Stimulated activated naive CD8-positive, alpha-beta T cell treated with anti-CD3 and anti-CD28 coated beads, Interleukin-15, Interleukin-2, amounts not matched to agents 100 ng/mL and 50 ng/mL, for 24 hours (primary cell): ENCODE results near the gene RASGRF1.
A peak's percentile ranks its signal among the peaks of the same experiment; 100 is the strongest.
"Not testable (repeated sequence)": the region's sequence is repeated elsewhere in the genome, so short reads cannot be mapped to it uniquely, and the experiment has no call there.

ENCODE experiments used
- H3K27ac Mint-ChIP-seq: one replicate; pipeline ENCODE4 v1.8.0; 2021; ENCODE audit warnings: mild to moderate bottlenecking, mixed read lengths
- H3K27me3 Mint-ChIP-seq: one replicate; pipeline ENCODE4 v1.8.0; 2021; ENCODE audit warnings: mixed read lengths
- H3K36me3 Mint-ChIP-seq: one replicate; pipeline ENCODE4 v1.8.0; 2021; ENCODE audit warnings: low read depth, mixed read lengths
- H3K4me1 Mint-ChIP-seq: one replicate; pipeline ENCODE4 v1.8.0; 2021; ENCODE audit warnings: low read depth, mixed read lengths
- H3K4me3 Mint-ChIP-seq: one replicate; pipeline ENCODE4 v1.8.0; 2021; ENCODE audit warnings: mild to moderate bottlenecking, mixed read lengths
- H3K9me3 Mint-ChIP-seq: one replicate; pipeline ENCODE4 v1.8.0; 2021; ENCODE audit warnings: mixed read lengths

The RASGRF1 gene

GRCh38 chr15:79027532-79028410, 62.8 kb downstream of the RASGRF1 start:
- peaks cover 15% of the 10 kb centered on the region for H3K9me3 Mint-ChIP-seq
- no peak overlapping the region for H3K27ac Mint-ChIP-seq
- no peaks in the 10 kb centered on the region for H3K4me1 Mint-ChIP-seq
- H3K36me3 Mint-ChIP-seq: no peaks in the 10 kb centered on the region
- H3K27me3 Mint-ChIP-seq: peaks cover 4% of the 10 kb centered on the region
- no peak overlapping the region for H3K4me3 Mint-ChIP-seq

- H3K4me3 Mint-ChIP-seq: no peak overlapping the region
- H3K4me1 Mint-ChIP-seq: no peaks in the 10 kb centered on the region
- H3K36me3 Mint-ChIP-seq: no peaks in the 10 kb centered on the region
- peaks cover 15% of the 10 kb centered on the region for H3K9me3 Mint-ChIP-seq
- no peak overlapping the region for H3K27ac Mint-ChIP-seq
- H3K27me3 Mint-ChIP-seq: peaks cover 4% of the 10 kb centered on the region
Measured at GRCh38 chr15:79025802-79026201, 64.8 kb downstream of the RASGRF1 start.

DNA sequence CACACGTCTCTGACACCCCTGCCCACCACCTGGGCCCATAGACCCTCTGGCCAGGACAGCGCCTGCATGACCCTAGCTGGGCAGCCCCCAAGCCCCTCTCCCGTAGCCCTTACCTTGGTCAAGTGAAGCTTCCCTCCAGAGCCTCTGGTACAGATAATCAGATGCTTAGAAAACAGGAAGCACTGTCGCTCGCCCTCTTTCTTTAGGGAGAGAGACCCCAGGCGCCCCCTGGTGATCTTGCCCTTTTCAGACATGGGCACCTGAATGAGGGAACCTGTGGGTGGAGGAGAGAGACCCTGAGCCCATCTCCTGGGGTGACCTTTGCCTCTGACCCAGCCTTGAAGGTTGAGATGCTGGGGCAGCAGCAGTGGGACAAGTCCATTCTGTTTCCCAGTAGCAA, 65.4 kb downstream of the RASGRF1 start:
- no peak overlapping the region for H3K27ac Mint-ChIP-seq
- peaks cover 4% of the 10 kb centered on the region for H3K27me3 Mint-ChIP-seq
- no peaks in the 10 kb centered on the region for H3K36me3 Mint-ChIP-seq
- H3K4me3 Mint-ChIP-seq: no peak overlapping the region
- no peaks in the 10 kb centered on the region for H3K4me1 Mint-ChIP-seq
- H3K9me3 Mint-ChIP-seq: peaks cover 15% of the 10 kb centered on the region

GRCh38 chr15:79024493-79024892, 66.1 kb downstream of the RASGRF1 start:
- H3K4me1 Mint-ChIP-seq, H3K4me3 Mint-ChIP-seq, H3K27me3 Mint-ChIP-seq, H3K27ac Mint-ChIP-seq, H3K36me3 Mint-ChIP-seq: not testable (repeated sequence)
- peaks cover 15% of the 10 kb centered on the region for H3K9me3 Mint-ChIP-seq

- H3K4me3 Mint-ChIP-seq: no peak overlapping the region
- H3K4me1 Mint-ChIP-seq: no peaks in the 10 kb centered on the region
- H3K9me3 Mint-ChIP-seq: peaks cover 15% of the 10 kb centered on the region
- H3K27me3 Mint-ChIP-seq: peaks cover 4% of the 10 kb centered on the region
- no peaks in the 10 kb centered on the region for H3K36me3 Mint-ChIP-seq
- H3K27ac Mint-ChIP-seq: no peak overlapping the region
Measured at GRCh38 chr15:79023918-79024317, 66.7 kb downstream of the RASGRF1 start.

- Mint-ChIP-seq H3K4me1 (no peaks in the 10 kb centered on the region), H3K9me3 (peaks cover 15% of the 10 kb centered on the region), H3K36me3 (no peaks in the 10 kb centered on the region), H3K27me3 (peaks cover 4% of the 10 kb centered on the region), H3K27ac (no peak overlapping the region), H3K4me3 (no peak overlapping the region)
Measured at GRCh38 chr15:79023546-79023890, 67.1 kb downstream of the RASGRF1 start.

DNA sequence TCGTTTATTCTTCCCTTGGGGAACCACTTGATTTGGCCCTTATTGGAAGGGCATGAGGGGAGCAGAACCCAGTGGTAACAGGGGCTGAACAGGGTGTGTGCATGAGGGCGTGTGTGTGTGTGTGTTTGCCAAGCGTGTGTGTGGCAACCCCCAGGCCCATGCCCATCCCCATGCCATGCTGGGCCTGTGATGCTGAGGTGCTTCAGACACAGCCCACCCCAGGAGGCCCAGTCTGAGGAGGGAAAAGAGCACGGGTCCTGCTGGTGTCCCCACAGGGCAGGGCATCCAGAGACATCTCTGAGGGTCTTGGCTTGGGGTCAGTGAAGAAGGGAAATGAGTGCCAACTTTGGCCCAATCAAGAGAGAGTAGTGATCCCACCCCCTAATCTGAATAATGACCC, 71.6 kb downstream of the RASGRF1 start:
- H3K36me3 Mint-ChIP-seq: no peaks in the 10 kb centered on the region
- H3K4me1 Mint-ChIP-seq: no peaks in the 10 kb centered on the region
- no peaks in the 10 kb centered on the region for H3K27me3 Mint-ChIP-seq
- no peak overlapping the region for H3K4me3 Mint-ChIP-seq
- H3K9me3 Mint-ChIP-seq: peaks cover 3% of the 10 kb centered on the region
- H3K27ac Mint-ChIP-seq: no peak overlapping the region

- no peak overlapping the region for H3K4me3 Mint-ChIP-seq
Measured at GRCh38 chr15:79017953-79018352, 72.6 kb downstream of the RASGRF1 start.

DNA sequence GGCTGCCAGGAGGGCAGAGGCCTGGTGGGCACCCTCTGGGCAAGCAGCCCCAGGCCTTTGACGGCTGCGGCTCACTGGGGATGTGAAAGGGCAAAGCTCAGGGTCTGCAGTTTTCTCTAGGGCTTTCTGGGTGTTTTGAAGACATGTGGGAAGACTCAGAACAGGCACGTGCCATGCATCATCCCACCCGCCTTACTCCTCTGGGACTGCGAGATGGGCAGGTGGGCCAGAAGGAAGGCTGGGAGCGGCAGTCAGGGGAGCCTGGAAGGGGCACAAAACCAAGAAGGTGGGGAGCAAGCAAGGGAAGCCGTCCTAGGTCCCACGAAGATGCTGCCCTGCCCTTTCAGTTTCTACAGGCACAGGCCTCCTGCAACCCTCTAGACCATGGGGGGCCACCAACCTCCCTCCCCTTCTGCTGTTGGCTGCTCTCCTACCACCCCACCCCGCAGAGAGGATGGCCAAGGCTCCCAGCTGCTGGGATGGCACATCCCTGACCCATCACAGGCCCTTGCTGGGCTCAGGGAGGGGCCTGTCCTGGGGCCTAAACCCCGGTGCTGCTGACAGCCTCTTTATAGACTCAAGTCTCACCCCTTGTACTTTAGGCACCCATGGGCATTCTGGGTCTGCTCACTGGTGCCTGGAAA, 73.9 kb downstream of the RASGRF1 start:
- Mint-ChIP-seq H3K27me3 (no peaks in the 10 kb centered on the region), H3K4me1 (no peaks in the 10 kb centered on the region), H3K9me3 (no peaks in the 10 kb centered on the region), H3K36me3 (no peaks in the 10 kb centered on the region), H3K27ac (no peak overlapping the region), H3K4me3 (no peak overlapping the region)

More at GRCh38 chr15:79017953-79018352, 72.6 kb downstream of the RASGRF1 start:
- H3K4me1 Mint-ChIP-seq: no peaks in the 10 kb centered on the region
- H3K27ac Mint-ChIP-seq: no peak overlapping the region
- no peaks in the 10 kb centered on the region for H3K27me3 Mint-ChIP-seq
- no peaks in the 10 kb centered on the region for H3K36me3 Mint-ChIP-seq
- no peaks in the 10 kb centered on the region for H3K9me3 Mint-ChIP-seq

GRCh38 chr15:79015416-79015815, 75.2 kb downstream of the RASGRF1 start:
- Mint-ChIP-seq H3K4me3 (no peak overlapping the region), H3K27me3 (no peaks in the 10 kb centered on the region), H3K27ac (no peak overlapping the region), H3K36me3 (no peaks in the 10 kb centered on the region), H3K9me3 (no peaks in the 10 kb centered on the region), H3K4me1 (no peaks in the 10 kb centered on the region)

DNA sequence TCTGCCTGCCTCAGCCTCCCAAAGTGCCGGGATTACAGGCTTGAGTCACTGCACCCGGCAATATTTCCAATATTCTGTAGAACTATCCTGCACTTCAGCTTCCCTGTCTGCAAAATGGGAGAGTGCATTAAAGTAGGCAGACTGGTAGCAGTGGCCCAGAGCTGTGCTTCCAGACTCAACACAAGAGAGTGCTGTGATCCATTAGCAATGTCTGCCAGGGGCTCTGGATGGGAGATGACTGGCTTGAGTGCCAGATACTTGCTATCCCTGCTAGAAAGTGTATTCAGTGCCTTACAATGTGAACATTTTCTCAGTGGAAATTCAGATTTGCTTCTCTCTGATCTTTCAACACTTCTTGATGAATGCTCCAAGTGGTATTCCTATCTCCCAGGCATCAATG, 80.3 kb downstream of the RASGRF1 start:
- H3K9me3 Mint-ChIP-seq: no peaks in the 10 kb centered on the region
- no peak overlapping the region for H3K4me3 Mint-ChIP-seq
- no peak overlapping the region for H3K27ac Mint-ChIP-seq
- H3K27me3 Mint-ChIP-seq: no peaks in the 10 kb centered on the region
- no peaks in the 10 kb centered on the region for H3K36me3 Mint-ChIP-seq
- no peaks in the 10 kb centered on the region for H3K4me1 Mint-ChIP-seq

- H3K9me3 Mint-ChIP-seq: no peaks in the 10 kb centered on the region
- H3K4me1 Mint-ChIP-seq: peaks cover 9% of the 10 kb centered on the region
- H3K27ac Mint-ChIP-seq: no peak overlapping the region
- no peaks in the 10 kb centered on the region for H3K27me3 Mint-ChIP-seq
- H3K4me3 Mint-ChIP-seq: no peak overlapping the region
- no peaks in the 10 kb centered on the region for H3K36me3 Mint-ChIP-seq
Measured at GRCh38 chr15:79009379-79009778, 81.2 kb downstream of the RASGRF1 start.

DNA sequence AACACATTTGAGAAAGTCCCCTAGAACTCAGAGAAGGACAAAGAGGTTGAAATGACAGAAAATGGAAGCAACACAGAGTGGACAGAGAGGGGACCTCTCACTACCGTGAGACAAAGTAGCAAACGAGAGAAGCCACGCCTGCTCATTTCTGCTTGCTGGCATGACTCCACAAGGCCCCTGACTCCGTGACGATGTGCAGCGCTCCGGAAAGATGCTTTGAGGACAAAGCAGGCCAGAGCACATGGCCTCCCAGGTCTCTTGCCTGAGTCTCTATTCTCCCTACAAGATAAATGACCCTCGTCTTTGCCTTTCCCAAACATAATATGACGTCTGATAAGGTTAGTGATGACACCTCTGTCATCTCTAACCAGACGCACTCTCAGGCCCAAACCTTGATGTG, 81.9 kb downstream of the RASGRF1 start:
- H3K9me3 Mint-ChIP-seq: no peaks in the 10 kb centered on the region
- H3K4me3 Mint-ChIP-seq: no peak overlapping the region
- H3K36me3 Mint-ChIP-seq: no peaks in the 10 kb centered on the region
- no peak overlapping the region for H3K27ac Mint-ChIP-seq
- H3K27me3 Mint-ChIP-seq: no peaks in the 10 kb centered on the region
- H3K4me1 Mint-ChIP-seq: peaks cover 16% of the 10 kb centered on the region

DNA sequence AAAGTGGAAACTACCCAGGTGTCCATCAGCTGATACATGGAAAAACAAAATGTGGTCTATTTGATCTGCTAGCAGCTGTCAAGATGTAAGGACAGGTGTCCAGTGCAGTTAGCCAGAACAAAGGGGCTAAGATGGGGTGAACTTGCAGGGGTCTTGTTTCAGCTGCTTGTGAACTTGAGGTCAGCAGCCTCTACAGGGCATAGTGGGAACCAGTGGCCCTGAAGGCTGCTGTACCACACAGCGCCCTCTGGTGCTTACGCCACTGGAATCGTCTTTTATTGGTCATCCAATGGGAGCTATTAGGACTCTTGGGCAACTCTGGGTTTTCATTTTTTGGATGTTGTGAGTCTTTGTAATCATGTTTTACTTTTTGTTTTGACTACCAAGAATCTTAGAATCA, 83.5 kb downstream of the RASGRF1 start:
- no peaks in the 10 kb centered on the region for H3K9me3 Mint-ChIP-seq
- H3K4me3 Mint-ChIP-seq: no peak overlapping the region
- H3K36me3 Mint-ChIP-seq: no peaks in the 10 kb centered on the region
- no peak overlapping the region for H3K27ac Mint-ChIP-seq
- no peaks in the 10 kb centered on the region for H3K27me3 Mint-ChIP-seq
- peaks cover 17% of the 10 kb centered on the region for H3K4me1 Mint-ChIP-seq

DNA sequence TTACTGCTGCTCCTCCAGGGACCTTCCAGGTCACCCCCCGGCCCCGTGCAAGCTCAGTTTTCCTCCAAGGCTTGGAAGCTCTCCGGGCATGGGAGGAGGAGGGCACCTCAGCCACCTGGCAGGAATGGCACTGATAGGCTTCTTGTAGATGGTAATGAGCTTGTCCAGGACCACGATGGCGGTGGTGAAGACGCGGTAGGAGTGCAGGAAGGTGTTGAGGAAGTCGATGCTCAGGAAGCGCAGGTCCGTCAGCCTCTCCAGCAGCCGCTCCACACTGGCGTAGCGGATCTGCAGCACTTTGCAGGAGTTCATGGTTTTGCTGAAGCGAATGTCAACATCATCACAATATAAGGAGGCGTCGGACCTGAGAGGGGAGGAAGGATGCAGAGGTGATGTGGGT, 84.5 kb downstream of the RASGRF1 start:
- Mint-ChIP-seq H3K27me3 (no peaks in the 10 kb centered on the region), H3K9me3 (no peaks in the 10 kb centered on the region), H3K4me3 (no peak overlapping the region), H3K27ac (no peak overlapping the region), H3K4me1 (peaks cover 17% of the 10 kb centered on the region), H3K36me3 (no peaks in the 10 kb centered on the region)

- Mint-ChIP-seq H3K9me3 (no peaks in the 10 kb centered on the region), H3K27ac (peak overlapping the region; percentile 5), H3K4me3 (no peak overlapping the region), H3K4me1 (peaks cover 17% of the 10 kb centered on the region), H3K36me3 (no peaks in the 10 kb centered on the region), H3K27me3 (no peaks in the 10 kb centered on the region)
Measured at GRCh38 chr15:79004336-79004735, 86.2 kb downstream of the RASGRF1 start.
